Left lung (tissue), 10 donors: ENCODE measurements around the gene ADH6. TPM values are rescaled to one million over a fixed set of nuclear protein-coding genes. Genes with fewer than 3 reads are reported as not detected.
A peak's percentile ranks its signal among the peaks of the same experiment; 100 is the strongest.

Experiments
- ATAC-seq: fragments of 200-7000 bp; cut with Tn5 transposase; one replicate; pipeline ENCODE4 v1.9.1; 2020; ENCODE audit warnings: moderate library complexity
- DNase-seq, 4 donors: peaks; one replicate each; pipeline ENCODE4 v3.0.0-alpha.2; 2013 to 2020
- H3K27ac ChIP-seq, 2 donors: fragments of 200-600 bp; sonication (generic) in 1 of 2; one replicate each; pipeline versions ENCODE4 v1.5.0 to v1.8.0; 2020 to 2021
- H3K27me3 ChIP-seq, 2 donors: fragments of 200-600 bp; sonication (generic) in 1 of 2; one replicate each; pipeline versions ENCODE4 v1.5.0 to v1.8.0; 2020 to 2021
- H3K36me3 ChIP-seq, 2 donors: fragments of 200-600 bp; sonication (generic) in 1 of 2; one replicate each; pipeline versions ENCODE4 v1.5.0 to v1.8.0; 2020 to 2021
- H3K4me1 ChIP-seq, 2 donors: fragments of 200-600 bp; one replicate each; pipeline ENCODE4 v1.8.0; 2021
- H3K4me3 ChIP-seq, 2 donors: fragments of 200-600 bp; sonication (generic) in 1 of 2; one replicate each; pipeline versions ENCODE4 v1.5.0 to v1.8.0; 2020 to 2021; ENCODE audit warnings: mild to moderate bottlenecking in 1 of 2
- H3K9me3 ChIP-seq, 2 donors: fragments of 200-600 bp; sonication (generic) in 1 of 2; one replicate each; pipeline versions ENCODE4 v1.5.0 to v1.8.0; 2020 to 2021
- intact Hi-C, 2 donors: fragments of 100-400 bp; cut with DNase I; formaldehyde crosslinking; loops; one replicate each; pipeline versions ENCODE4 v1.11.2 to v1.14.2; 2022
- polyA plus RNA-seq, 6 donors: library from polyadenylated mRNA; unstranded; fragments of 120-200 nt; gene quantifications; one replicate each; pipeline ENCODE4 v1.2.1, GENCODE V29; 2013; ENCODE audit not compliant: insufficient read length in 6 of 6
- total RNA-seq, 2 donors: library from RNA; stranded (reverse); fragmentation: NEBNext Ultra II Directional; extraction: Animal tissue kit (Norgen Biotek cat#: 25700); gene quantifications; one replicate each; pipeline ENCODE4 v1.2.1, GENCODE V29; 2021
- TF ChIP-seq, protein P1 (sequence below), 2 donors: fragments of 200-600 bp; sonication (generic) in 1 of 2; IDR thresholded peaks; one replicate each; pipeline versions ENCODE4 v1.5.0 to v1.8.0; 2021; ENCODE audit warnings: antibody characterized with exemption in 2 of 2
- donor health status: DM: no; HTN: yes; CAD: no.
- donor health status: DM: no; HTN: no; CAD: no.

ADH6 gene
- total and polyA plus RNA-seq, 8 donors = 11.8 to 23.6 (median 16.0) TPM; not detected in 2

DNA sequence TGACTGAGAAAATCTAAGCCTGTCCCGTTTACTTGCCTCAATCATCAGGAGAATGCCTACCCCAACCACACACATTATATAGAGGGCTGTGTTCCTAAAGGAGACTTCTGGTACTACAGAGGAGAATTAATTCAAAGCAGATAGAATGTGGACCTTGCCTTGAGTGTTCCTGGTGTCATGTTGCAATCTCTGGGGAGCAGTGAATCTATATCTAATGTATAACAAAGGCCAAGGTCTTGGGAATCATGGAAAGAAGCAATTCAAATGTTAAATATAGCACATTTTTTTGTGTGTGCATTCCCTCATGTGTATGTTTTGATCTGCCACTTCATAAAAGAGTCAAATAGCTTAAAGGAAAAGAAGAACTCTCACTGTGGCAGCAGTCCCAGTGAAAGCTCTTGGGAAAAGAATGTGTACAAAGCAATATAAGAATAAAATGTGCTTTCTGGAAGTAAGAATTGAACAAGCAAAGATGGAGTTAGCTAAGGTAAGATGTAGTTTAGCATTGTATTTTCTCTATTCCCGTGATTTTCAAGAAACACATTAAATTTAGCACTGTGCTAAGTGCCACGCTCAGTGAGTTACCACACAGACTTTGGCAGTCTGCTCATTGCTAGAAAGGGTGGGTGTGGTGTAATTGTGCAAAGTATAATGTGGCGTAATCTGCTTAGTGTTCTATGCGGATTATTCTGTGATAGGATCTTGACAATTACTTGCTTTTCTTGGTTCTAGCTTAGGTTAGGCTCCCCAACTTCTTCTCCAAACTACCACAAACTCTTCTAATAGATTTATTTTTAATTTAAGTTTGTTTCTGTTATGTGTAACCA is 13.7 kb downstream of the ADH6 start:
- TF ChIP-seq, protein P1, sequence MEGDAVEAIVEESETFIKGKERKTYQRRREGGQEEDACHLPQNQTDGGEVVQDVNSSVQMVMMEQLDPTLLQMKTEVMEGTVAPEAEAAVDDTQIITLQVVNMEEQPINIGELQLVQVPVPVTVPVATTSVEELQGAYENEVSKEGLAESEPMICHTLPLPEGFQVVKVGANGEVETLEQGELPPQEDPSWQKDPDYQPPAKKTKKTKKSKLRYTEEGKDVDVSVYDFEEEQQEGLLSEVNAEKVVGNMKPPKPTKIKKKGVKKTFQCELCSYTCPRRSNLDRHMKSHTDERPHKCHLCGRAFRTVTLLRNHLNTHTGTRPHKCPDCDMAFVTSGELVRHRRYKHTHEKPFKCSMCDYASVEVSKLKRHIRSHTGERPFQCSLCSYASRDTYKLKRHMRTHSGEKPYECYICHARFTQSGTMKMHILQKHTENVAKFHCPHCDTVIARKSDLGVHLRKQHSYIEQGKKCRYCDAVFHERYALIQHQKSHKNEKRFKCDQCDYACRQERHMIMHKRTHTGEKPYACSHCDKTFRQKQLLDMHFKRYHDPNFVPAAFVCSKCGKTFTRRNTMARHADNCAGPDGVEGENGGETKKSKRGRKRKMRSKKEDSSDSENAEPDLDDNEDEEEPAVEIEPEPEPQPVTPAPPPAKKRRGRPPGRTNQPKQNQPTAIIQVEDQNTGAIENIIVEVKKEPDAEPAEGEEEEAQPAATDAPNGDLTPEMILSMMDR (IDR thresholded peaks at IDR 0.05) = no peak
- DNase-seq = peak in 2 of 4 donors; percentile 74
- intact Hi-C loops = no loop called here
- Histone ChIP-seq H3K27ac (peak overlapping the region in 1 of 2 donors; percentile 42), H3K4me1 (peaks cover 0 to 20% of the 10 kb centered on the region in 2 donors), H3K36me3 (no peaks in the 10 kb centered on the region), H3K9me3 (no peaks in the 10 kb centered on the region), H3K27me3 (no peaks in the 10 kb centered on the region), H3K4me3 (no peak overlapping the region)
- ATAC-seq = peak; percentile 88

DNA sequence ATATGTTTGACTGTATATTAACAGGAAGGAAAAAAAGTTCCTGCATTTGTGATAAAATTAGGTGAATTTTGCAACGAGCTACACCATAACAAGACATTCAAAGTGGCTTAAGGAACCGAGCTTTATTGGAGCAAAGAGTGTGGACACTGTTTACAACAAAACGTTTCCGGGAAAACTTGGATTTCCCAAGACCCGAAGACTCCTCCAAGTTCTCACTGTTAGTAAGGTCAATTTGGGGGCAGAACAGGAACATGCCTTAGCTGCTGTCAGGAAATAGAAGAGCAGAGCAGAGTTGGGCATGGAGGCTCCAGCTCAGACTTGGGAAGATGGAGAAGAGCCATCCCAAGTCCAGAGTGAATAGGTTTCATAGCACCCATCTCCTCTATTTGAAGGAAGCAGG is 16.5 kb downstream of the ADH6 start:
- peaks cover 0 to 20% of the 10 kb centered on the region in 2 donors for H3K4me1 ChIP-seq
- peak in 1 of 4 donors; percentile 83 for DNase-seq
- TF ChIP-seq, protein P1 (IDR thresholded peaks at IDR 0.05) = no peak
- H3K9me3 ChIP-seq = peaks cover 0 to 4% of the 10 kb centered on the region in 2 donors
- H3K27me3 ChIP-seq = no peaks in the 10 kb centered on the region
- H3K36me3 ChIP-seq = no peaks in the 10 kb centered on the region
- peak overlapping the region in 1 of 2 donors; percentile 45 for H3K27ac ChIP-seq
- ATAC-seq = peak; percentile 51
- no peak overlapping the region for H3K4me3 ChIP-seq
- intact Hi-C loops = loop anchor here in 1 of 2 donors (5.0 kb wide), 1 partner anchor 205 kb away; no protein-coding TSS in a partner anchor

DNA sequence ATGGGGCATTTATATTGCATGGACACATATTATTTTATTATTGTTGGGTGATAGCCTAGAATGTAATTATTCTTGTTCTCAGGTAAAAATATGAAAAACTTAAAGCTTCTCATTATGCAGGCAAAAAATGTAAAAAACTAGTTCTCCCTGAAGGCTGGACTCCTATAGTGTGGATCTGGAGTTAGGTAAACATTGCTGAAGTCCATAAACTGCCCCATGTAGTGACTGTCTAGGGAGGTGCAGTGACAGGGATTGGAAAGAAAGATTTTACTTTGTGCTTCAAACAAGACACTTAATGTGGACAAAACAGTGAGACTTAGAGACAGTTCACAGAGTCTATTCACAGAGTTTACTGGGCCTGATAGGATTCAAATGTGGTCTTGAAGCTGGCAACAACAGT is 17.0 kb downstream of the ADH6 start:
- Histone ChIP-seq H3K4me3 (no peak overlapping the region), H3K9me3 (peaks cover 0 to 4% of the 10 kb centered on the region in 2 donors), H3K4me1 (peaks cover 0 to 20% of the 10 kb centered on the region in 2 donors), H3K36me3 (no peaks in the 10 kb centered on the region), H3K27me3 (no peaks in the 10 kb centered on the region), H3K27ac (peak overlapping the region in 1 of 2 donors; percentile 45)
- intact Hi-C loops = loop anchor here in 1 of 2 donors (5.0 kb wide), 1 partner anchor 205 kb away; no protein-coding TSS in a partner anchor
- peak; percentile 9 for ATAC-seq
- no peak for DNase-seq
- TF ChIP-seq, protein P1 (IDR thresholded peaks at IDR 0.05) = no peak

DNA sequence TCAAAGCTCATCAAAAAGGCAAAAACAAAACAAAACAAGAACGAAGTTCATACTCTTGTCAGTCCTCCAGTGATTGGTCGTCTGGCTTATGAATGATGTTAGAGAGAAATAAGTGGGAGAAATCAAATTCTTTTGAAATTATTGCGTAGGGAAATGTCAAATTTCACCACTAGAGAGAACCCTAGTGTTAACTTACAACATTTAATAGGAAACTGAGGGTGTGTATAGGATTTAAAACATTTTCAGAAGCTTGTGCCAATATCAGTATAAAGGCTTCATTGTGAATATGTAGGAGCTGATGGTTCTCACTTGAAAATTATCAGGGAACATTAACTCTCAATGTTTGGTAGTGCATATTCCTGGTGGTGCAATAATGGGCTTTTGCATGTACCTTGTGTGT is 17.4 kb downstream of the ADH6 start:
- Histone ChIP-seq H3K27me3 (no peaks in the 10 kb centered on the region), H3K9me3 (peaks cover 0 to 4% of the 10 kb centered on the region in 2 donors), H3K4me3 (no peak overlapping the region), H3K4me1 (peaks cover 0 to 20% of the 10 kb centered on the region in 2 donors), H3K27ac (no peak overlapping the region), H3K36me3 (no peaks in the 10 kb centered on the region)
- ATAC-seq = peak; percentile 52
- TF ChIP-seq, protein P1 (IDR thresholded peaks at IDR 0.05) = peak in 1 of 2 donors; percentile 10
- intact Hi-C loops = loop anchor here in 1 of 2 donors (5.0 kb wide), 1 partner anchor 206 kb away; no protein-coding TSS in a partner anchor
- peak in 1 of 4 donors; percentile 52 for DNase-seq

DNA sequence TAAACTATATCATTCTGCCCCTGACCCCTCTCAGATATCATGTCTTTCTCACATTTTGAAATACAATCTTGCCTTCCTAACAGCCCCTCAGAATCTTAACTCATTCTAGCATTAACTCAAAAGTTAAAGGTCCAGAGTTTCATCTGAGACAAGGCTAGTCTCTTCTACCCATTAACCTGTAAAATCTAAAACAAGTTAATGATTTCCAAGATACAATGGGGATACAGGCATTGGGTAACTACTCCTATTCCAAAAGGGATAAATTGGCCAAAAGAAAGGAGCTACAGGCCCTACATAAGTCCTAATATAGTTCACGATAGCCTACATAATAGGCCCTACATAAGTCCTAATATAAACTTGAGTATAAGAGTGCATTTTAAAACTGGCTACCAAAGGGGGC is 18.9 kb downstream of the ADH6 start:
- Histone ChIP-seq H3K4me1 (peaks cover 0 to 16% of the 10 kb centered on the region in 2 donors), H3K27me3 (no peaks in the 10 kb centered on the region), H3K36me3 (no peaks in the 10 kb centered on the region), H3K27ac (no peak overlapping the region), H3K4me3 (no peak overlapping the region), H3K9me3 (peaks cover 0 to 4% of the 10 kb centered on the region in 2 donors)
- intact Hi-C loops = loop anchor here in 1 of 2 donors (5.0 kb wide), 1 partner anchor 207 kb away; no protein-coding TSS in a partner anchor
- DNase-seq (no peak), ATAC-seq (no peak)
- TF ChIP-seq, protein P1 (IDR thresholded peaks at IDR 0.05) = no peak
